K562 (cell line): ENCODE results near the gene UBE2E2. TPM values are rescaled to one million over a fixed set of nuclear protein-coding genes. Genes with fewer than 3 reads are reported as not detected.

Experiments
- ATAC-seq: fragments of 200-7000 bp; cut with Tn5 transposase; 3 replicates; pipeline ENCODE4 v1.9.1; 2020; ENCODE audit warnings: moderate library complexity
- BruUV-seq: library from RNA; stranded (reverse); fragments of 400-500 nt; replicated peaks from 2 replicates; lab custom pipeline; 2021; lab: Mats Ljungman, UMichigan
- CTCF ChIA-PET: fragments of 300-600 bp; formaldehyde crosslinking; extraction: SDS; loops from one replicate; lab custom pipeline; 2021; ENCODE audit warnings: low intra/inter-chr PET ratio; lab: Yijun Ruan, JAX
- POLR2A ChIA-PET: fragments of 300-600, 350-650 bp; sonication (Branson Sonifier 250); formaldehyde crosslinking; extraction: SDS; loops from one replicate; lab custom pipeline; 2021; ENCODE audit warnings: antibody characterized with exemption, inconsistent platforms; lab: Yijun Ruan, JAX
- DNase-seq, 4 experiments: peaks; one replicate each; pipeline versions ENCODE4 v3.0.0 to v3.0.0-alpha.2; 2011 to 2018; ENCODE audit warnings: low spot score in 3 of 4, mixed read lengths in 3 of 4; ENCODE audit errors: extremely low read depth in 1 of 4
- FAIRE-seq: peaks from 2 replicates; lab custom pipeline; 2011; peaks lifted over from hg19 to GRCh38; lab: Jason Lieb, UNC
- H2AFZ ChIP-seq: 2 replicates; pipeline ENCODE4 v1.6.0; 2011; ENCODE audit warnings: low read depth, low read length, control low read depth, inconsistent platforms
- H3K27ac ChIP-seq: fragments of 200-600 bp; 3 replicates; pipeline ENCODE4 v1.8.0; 2011; ENCODE audit warnings: low read depth, mild to moderate bottlenecking, control low read depth, inconsistent platforms, low read length, moderate library complexity, mixed read lengths; ENCODE audit errors: extremely low read depth
- H3K27me3 ChIP-seq, 2 experiments: fragments of 300-600 bp in 1 of 2; 2 replicates in 1 of 2; 3 replicates in 1 of 2; pipeline versions ENCODE4 v1.6.0 to v1.8.0; 2011; ENCODE audit warnings: inconsistent platforms in 2 of 2, low read length in 2 of 2, mild to moderate bottlenecking in 1 of 2, mixed read lengths in 1 of 2, moderate library complexity in 1 of 2; ENCODE audit not compliant: control insufficient read depth in 2 of 2, insufficient read depth in 2 of 2
- H3K36me3 ChIP-seq: fragments of 300-600 bp; 3 replicates; pipeline ENCODE4 v1.8.0; 2011; ENCODE audit warnings: mild to moderate bottlenecking, low read length, inconsistent platforms; ENCODE audit not compliant: control insufficient read depth, insufficient read depth
- H3K4me1 ChIP-seq, 2 experiments: fragments of 200-600 bp in 1 of 2; replicated peaks in 1 of 2; 2 replicates in 1 of 2; 3 replicates in 1 of 2; pipeline versions ENCODE4 v1.5.1 to v1.8.0; 2011; ENCODE audit warnings: inconsistent platforms in 2 of 2, low read length in 2 of 2, mild to moderate bottlenecking in 1 of 2, mixed read lengths in 1 of 2, moderate library complexity in 1 of 2; ENCODE audit not compliant: control insufficient read depth in 2 of 2, insufficient read depth in 2 of 2
- H3K4me2 ChIP-seq: 2 replicates; pipeline ENCODE4 v1.6.1; 2011; ENCODE audit warnings: low read length, control low read depth, inconsistent platforms, mixed read lengths; ENCODE audit not compliant: insufficient read depth
- H3K4me3 ChIP-seq: fragments of 200-600 bp; sonication (generic), shearing (Covaris generic); 2 replicates; pipeline ENCODE4 v1.5.1; 2016; ENCODE audit warnings: control low read depth, inconsistent platforms
- H3K79me2 ChIP-seq: fragments of 200-600 bp; 3 replicates; pipeline ENCODE4 v1.8.0; 2011; ENCODE audit warnings: low read length, inconsistent platforms; ENCODE audit not compliant: control insufficient read depth, insufficient read depth
- H3K9ac ChIP-seq, 2 experiments: 2 replicates each; pipeline versions ENCODE4 v1.6.0 to v1.6.1; 2011; ENCODE audit warnings: low read depth in 2 of 2, low read length in 2 of 2, control low read depth in 1 of 2, inconsistent platforms in 1 of 2, mild to moderate bottlenecking in 1 of 2, mixed read lengths in 1 of 2; ENCODE audit not compliant: insufficient read depth in 1 of 2
- H3K9me1 ChIP-seq: one replicate; pipeline ENCODE4 v1.6.0; 2011; ENCODE audit warnings: inconsistent platforms, mild to moderate bottlenecking, low read length, moderate library complexity; ENCODE audit not compliant: control insufficient read depth, insufficient read depth
- H3K9me3 ChIP-seq: replicated peaks from 2 replicates; pipeline ENCODE4 v1.5.1; 2011; ENCODE audit warnings: low read depth, low read length, inconsistent platforms; ENCODE audit not compliant: control insufficient read depth, insufficient read depth
- H4K20me1 ChIP-seq: replicated peaks from 2 replicates; pipeline ENCODE4 v1.6.1; 2011; ENCODE audit warnings: low read length, inconsistent platforms, mixed read lengths; ENCODE audit not compliant: control insufficient read depth, insufficient read depth
- CCAR2 ChIP-seq: fragments of 200-400 bp; formaldehyde crosslinking; IDR thresholded peaks from 2 replicates; pipeline ENCODE4 v1.6.1; 2017; ENCODE audit warnings: mild to moderate bottlenecking, low read depth, low read length
- E4F1 ChIP-seq: fragments of 250-450 bp; sonication (Bioruptor Pico); IDR thresholded peaks from 2 replicates; pipeline ENCODE4 v1.5.0; 2021; ENCODE audit warnings: mild to moderate bottlenecking, borderline replicate concordance
- ELF4 ChIP-seq: fragments of 450-650 bp; formaldehyde crosslinking; IDR thresholded peaks from 2 replicates; pipeline ENCODE4 v1.4.0; 2022; ENCODE audit warnings: missing genetic modification characterization
- HDAC3 ChIP-seq: fragments of 450-650 bp; IDR thresholded peaks from 2 replicates; pipeline ENCODE4 v1.6.1; 2018; ENCODE audit warnings: borderline replicate concordance, mild to moderate bottlenecking, moderate library complexity; ENCODE audit not compliant: partially characterized antibody
- NBN ChIP-seq: fragments of 450-650 bp; IDR thresholded peaks from 2 replicates; pipeline ENCODE4 v1.6.1; 2016; ENCODE audit warnings: low read depth, mild to moderate bottlenecking
- RB1 ChIP-seq: fragments of 450-650 bp; IDR thresholded peaks from 2 replicates; pipeline ENCODE4 v1.6.1; 2017; ENCODE audit warnings: low read depth, mild to moderate bottlenecking
- SP1 ChIP-seq: sonication (generic); formaldehyde crosslinking; IDR thresholded peaks from 2 replicates; pipeline ENCODE4 v1.8.1; 2022; ENCODE audit warnings: mild to moderate bottlenecking, missing genetic modification reagents
- SRF ChIP-seq, 2 experiments: fragments of 250-450, 450-650 bp in 1 of 2; sonication (Bioruptor Pico) in 1 of 2; sonication (generic) in 1 of 2; formaldehyde crosslinking; IDR thresholded peaks; 2 replicates each; pipeline versions ENCODE4 v1.5.0 to v1.5.1; 2020 to 2022; ENCODE audit warnings: mild to moderate bottlenecking in 1 of 2, missing genetic modification reagents in 1 of 2
- TAF1 ChIP-seq: IDR thresholded peaks from 2 replicates; pipeline ENCODE4 v1.6.1; 2011; ENCODE audit warnings: mild to moderate bottlenecking, low read length, moderate library complexity; ENCODE audit not compliant: insufficient read depth, control insufficient read depth, severe bottlenecking; ENCODE audit errors: extremely low read depth
- TARDBP ChIP-seq: fragments of 450-650 bp; IDR thresholded peaks from 2 replicates; pipeline ENCODE4 v1.6.1; 2016
- ZBTB26 ChIP-seq: fragments of 450-650 bp; formaldehyde crosslinking; IDR thresholded peaks from 2 replicates; pipeline ENCODE4 v1.4.0; 2022; ENCODE audit warnings: missing genetic modification characterization
- ZNF197 ChIP-seq: fragments of 200-800 bp; sonication (Bioruptor generic); IDR thresholded peaks from 2 replicates; pipeline ENCODE4 v1.6.1; 2016; ENCODE audit warnings: low read depth, missing genetic modification characterization, missing compliant biosample characterization
- ZNF785 ChIP-seq: fragments of 250-450 bp; sonication (Bioruptor Pico); IDR thresholded peaks from 2 replicates; pipeline ENCODE4 v1.4.0; 2020; ENCODE audit warnings: mild to moderate bottlenecking
- WGBS: fragments of 100-300 bp; shearing (Covaris generic); methylation state at CpG from one replicate; pipeline ENCODE4 v1.1.6; 2016; ENCODE audit warnings: low coverage, mixed read lengths; ENCODE audit not compliant: insufficient coverage; ENCODE audit errors: missing lambda C conversion rate; 5-methylcytosine and 5-hydroxymethylcytosine counted together
- in situ Hi-C: fragments of 300-500 bp; cut with MboI; formaldehyde crosslinking; loops from 4 replicates; pipeline ENCODE4 v1.15.0; 2018; ENCODE audit warnings: inconsistent platforms, mixed read lengths
- intact Hi-C: fragments of 100-400 bp; cut with micrococcal nuclease; formaldehyde crosslinking; loops from 2 replicates; pipeline ENCODE4 v1.14.2; 2022
- polyA plus RNA-seq, 8 experiments: library from polyadenylated mRNA; depleted of rRNA in 4 of 8; stranded (reverse) in 5 of 8; unstranded in 3 of 8; fragments of >200 nt; fragmentation: Nextera tagmentation in 2 of 8; fragmentation: Illumina TruSeq in 1 of 8; extraction: Ambion mirVana in 2 of 8; extraction: Trizol in 1 of 8; gene quantifications; 2 replicates each; pipeline versions ENCODE4 v1.2.1 to v1.2.3, GENCODE V29; 2011 to 2014; ENCODE audit warnings: inconsistent platforms in 1 of 8, missing spikeins in 1 of 8
- total RNA-seq, 7 experiments: library from RNA; depleted of rRNA in 6 of 7; stranded (reverse); fragments of >200 nt in 6 of 7; fragmentation: Illumina TruSeq in 2 of 7; extraction: Trizol in 2 of 7; gene quantifications; 2 replicates each; pipeline versions ENCODE4 v1.2.1 to v1.2.3, GENCODE V29; 2011 to 2021; ENCODE audit warnings: low replicate concordance in 1 of 7

Gene UBE2E2
- total and polyA plus RNA-seq, 9 of the 15 experiments (the other 6 are each of a cell fraction or from before 2014, with no cell fraction given), result 0.22 to 5.1 (median 1.9) TPM

- Histone ChIP-seq H3K4me1 (no peaks in the 10 kb centered on the region), H2AFZ (no peak overlapping the region), H3K9ac (no peak overlapping the region), H3K9me3 (no peaks in the 10 kb centered on the region), H3K36me3 (no peaks in the 10 kb centered on the region), H3K27ac (no peak overlapping the region), H4K20me1 (no peaks in the 10 kb centered on the region), H3K4me2 (no peak overlapping the region), H3K4me3 (no peak overlapping the region), H3K27me3 (no peaks in the 10 kb centered on the region), H3K79me2 (no peaks in the 10 kb centered on the region), H3K9me1 (no peaks in the 10 kb centered on the region)
- intact Hi-C loops, result no loop called here
- no peak for TF ChIP-seq ELF4 (CRISPR knock-in tag)
- ATAC-seq, result no peak
- ChIA-PET CTCF (no interaction called here), POLR2A (no interaction called here)
- in situ Hi-C loops, result no loop called here
- FAIRE-seq, result no peak
- no TSS peak for BruUV-seq
- WGBS, result 4% methylated on average over 1 of the region's 1 CpG
- no peak for DNase-seq
These were observed 175.0 kb downstream of the UBE2E2 start for GRCh38 chr3:23377928-23378672.

GRCh38 chr3:23383875-23384274 lies 180.7 kb downstream of the UBE2E2 start:
- ChIA-PET POLR2A (no interaction called here), CTCF (no interaction called here)
- Histone ChIP-seq H3K4me2 (no peak overlapping the region), H3K79me2 (no peaks in the 10 kb centered on the region), H3K9me3 (0 out of 2 replicates have a peak, but pooled peaks cover 2% of the 10 kb centered on the region), H2AFZ (no peak overlapping the region), H3K9ac (no peak overlapping the region), H3K27me3 (no peaks in the 10 kb centered on the region), H3K27ac (no peak overlapping the region), H3K4me1 (no peaks in the 10 kb centered on the region), H3K36me3 (no peaks in the 10 kb centered on the region), H3K9me1 (no peaks in the 10 kb centered on the region), H3K4me3 (no peak overlapping the region), H4K20me1 (no peaks in the 10 kb centered on the region)
- intact Hi-C loops, result no loop called here
- ATAC-seq (no peak), DNase-seq (no peak), FAIRE-seq (no peak)
- BruUV-seq, result no TSS peak
- in situ Hi-C loops, result no loop called here
- 0% methylated on average over 3 of the region's 3 CpGs for WGBS
- TF ChIP-seq ZNF785 (no peak), E4F1 (CRISPR knock-in tag) (no peak), TARDBP (no peak), NBN (no peak), RB1 (no peak), CCAR2 (no peak), TAF1 (no peak), ZBTB26 (CRISPR knock-in tag) (no peak), SP1 (no peak), HDAC3 (no peak), ZNF197 (CRISPR knock-in tag) (no peak), SRF (CRISPR knock-in tag; IDR thresholded peaks at IDR 0.05) (no peak)
